HepG2 (cell line): ENCODE measurements around the gene BCAS3. TPM values are rescaled to one million over a fixed set of nuclear protein-coding genes. Genes with fewer than 3 reads are reported as not detected.

ENCODE experiments used
- ADNP ChIP-seq: sonication (generic); formaldehyde crosslinking; IDR thresholded peaks from 2 replicates; pipeline ENCODE4 v1.4.0; 2020; ENCODE audit warnings: missing genetic modification reagents
- CHCHD3 ChIP-seq: sonication (generic); formaldehyde crosslinking; IDR thresholded peaks from 2 replicates; pipeline ENCODE4 v1.8.0; 2022; ENCODE audit warnings: mild to moderate bottlenecking, missing genetic modification reagents, moderate library complexity
- ELF4 ChIP-seq: sonication (generic); formaldehyde crosslinking; IDR thresholded peaks from 2 replicates; pipeline ENCODE4 v1.5.0; 2020; ENCODE audit warnings: missing genetic modification reagents, mild to moderate bottlenecking, moderate library complexity, borderline replicate concordance
- MED1 ChIP-seq: sonication (generic); formaldehyde crosslinking; IDR thresholded peaks from 2 replicates; pipeline ENCODE4 v1.4.0; 2020; ENCODE audit warnings: missing genetic modification reagents
- RBFOX2 ChIP-seq: fragments of 200-400 bp; formaldehyde crosslinking; IDR thresholded peaks from 2 replicates; pipeline ENCODE4 v1.6.1; 2017; ENCODE audit warnings: low read depth, mild to moderate bottlenecking, low read length
- RORA ChIP-seq: sonication (generic); formaldehyde crosslinking; IDR thresholded peaks from 2 replicates; pipeline ENCODE4 v1.5.0; 2020; ENCODE audit warnings: mild to moderate bottlenecking, missing genetic modification reagents, moderate library complexity
- SALL1 ChIP-seq: sonication (generic); formaldehyde crosslinking; IDR thresholded peaks from 2 replicates; pipeline ENCODE4 v1.8.0; 2022; ENCODE audit warnings: mild to moderate bottlenecking, missing genetic modification reagents
- U2AF2 ChIP-seq: fragments of 200-400 bp; formaldehyde crosslinking; IDR thresholded peaks from 2 replicates; pipeline ENCODE4 v1.6.1; 2017; ENCODE audit warnings: low read depth, mild to moderate bottlenecking, low read length
- YEATS4 ChIP-seq: sonication (generic); formaldehyde crosslinking; IDR thresholded peaks from 2 replicates; pipeline ENCODE4 v1.4.0; 2020; ENCODE audit warnings: missing genetic modification reagents, borderline replicate concordance
- ZNF24 ChIP-seq: fragments of 450-650 bp; IDR thresholded peaks from 2 replicates; pipeline ENCODE4 v1.6.1; 2017; ENCODE audit warnings: antibody characterized with exemption, mild to moderate bottlenecking
- ZNF260 ChIP-seq: sonication (generic); formaldehyde crosslinking; IDR thresholded peaks from 2 replicates; pipeline ENCODE4 v1.4.0; 2020; ENCODE audit warnings: missing genetic modification reagents, low read depth, mild to moderate bottlenecking, borderline replicate concordance
- ZNF660 ChIP-seq: sonication (generic); formaldehyde crosslinking; IDR thresholded peaks from 2 replicates; pipeline ENCODE4 v1.5.1; 2020; ENCODE audit warnings: mild to moderate bottlenecking, low read depth, missing genetic modification reagents, borderline replicate concordance
- ZNF678 ChIP-seq: sonication (generic); formaldehyde crosslinking; IDR thresholded peaks from 2 replicates; pipeline ENCODE4 v1.4.0; 2020; ENCODE audit warnings: mild to moderate bottlenecking, missing genetic modification reagents
- ZNF709 ChIP-seq: sonication (generic); formaldehyde crosslinking; IDR thresholded peaks from 2 replicates; pipeline ENCODE4 v1.5.0; 2020; ENCODE audit warnings: mild to moderate bottlenecking, missing genetic modification reagents
- ZNF780A ChIP-seq: sonication (generic); formaldehyde crosslinking; IDR thresholded peaks from 2 replicates; pipeline ENCODE4 v1.8.0; 2022; ENCODE audit warnings: mild to moderate bottlenecking, missing genetic modification reagents, moderate library complexity
- ZNF782 ChIP-seq: sonication (generic); formaldehyde crosslinking; IDR thresholded peaks from 2 replicates; pipeline ENCODE4 v1.4.0; 2020; ENCODE audit warnings: missing genetic modification reagents, mild to moderate bottlenecking, borderline replicate concordance
- polyA plus RNA-seq, 8 experiments: library from polyadenylated mRNA; depleted of rRNA in 3 of 8; stranded (reverse) in 7 of 8; unstranded in 1 of 8; fragments of >200 nt; fragmentation: Illumina TruSeq in 4 of 8; extraction: Trizol in 4 of 8; gene quantifications; 2 replicates each; pipeline versions ENCODE4 v1.2.1 to v1.2.3, GENCODE V29; 2011 to 2016; ENCODE audit warnings: low read depth in 4 of 8, missing spikeins in 1 of 8, mixed read lengths in 1 of 8; ENCODE audit not compliant: insufficient read depth in 1 of 8
- total RNA-seq, 5 experiments: library from RNA; depleted of rRNA; stranded (reverse); fragments of >200 nt; fragmentation: Illumina TruSeq; extraction: Trizol; gene quantifications; 2 replicates each; pipeline ENCODE4 v1.2.3, GENCODE V29; 2016; ENCODE audit warnings: low read depth in 1 of 5
- TF ChIP-seq, protein P1 (sequence below): sonication (generic); formaldehyde crosslinking; IDR thresholded peaks from 2 replicates; pipeline ENCODE4 v1.4.0; 2020; ENCODE audit warnings: missing genetic modification reagents, mild to moderate bottlenecking, borderline replicate concordance
- TF ChIP-seq, protein P2 (sequence below): sonication (generic); formaldehyde crosslinking; IDR thresholded peaks from 2 replicates; pipeline ENCODE4 v1.4.0; 2020; ENCODE audit warnings: missing genetic modification reagents
- TF ChIP-seq, protein P3 (sequence below): sonication (generic); formaldehyde crosslinking; IDR thresholded peaks from 2 replicates; pipeline ENCODE4 v1.4.0; 2020; ENCODE audit warnings: missing genetic modification reagents
- TF ChIP-seq, protein P4 (sequence below): sonication (generic); formaldehyde crosslinking; IDR thresholded peaks from 2 replicates; pipeline ENCODE4 v1.8.0; 2022; ENCODE audit warnings: missing genetic modification reagents, mild to moderate bottlenecking, borderline replicate concordance
- TF ChIP-seq, protein P5 (sequence below): sonication (generic); formaldehyde crosslinking; IDR thresholded peaks from 2 replicates; pipeline ENCODE4 v1.8.1; 2023; ENCODE audit warnings: missing genetic modification reagents, inconsistent platforms, borderline replicate concordance
- TF ChIP-seq, protein P6 (sequence below): sonication (generic); formaldehyde crosslinking; conservative IDR thresholded peaks from 2 replicates; pipeline ENCODE4 v1.4.0; 2020; ENCODE audit warnings: missing genetic modification reagents

Gene BCAS3
- total and polyA plus RNA-seq, 2 of the 13 experiments (the other 11 are each of a cell fraction or from before 2014, with no cell fraction given), result 10.7 to 11.2 TPM

DNA sequence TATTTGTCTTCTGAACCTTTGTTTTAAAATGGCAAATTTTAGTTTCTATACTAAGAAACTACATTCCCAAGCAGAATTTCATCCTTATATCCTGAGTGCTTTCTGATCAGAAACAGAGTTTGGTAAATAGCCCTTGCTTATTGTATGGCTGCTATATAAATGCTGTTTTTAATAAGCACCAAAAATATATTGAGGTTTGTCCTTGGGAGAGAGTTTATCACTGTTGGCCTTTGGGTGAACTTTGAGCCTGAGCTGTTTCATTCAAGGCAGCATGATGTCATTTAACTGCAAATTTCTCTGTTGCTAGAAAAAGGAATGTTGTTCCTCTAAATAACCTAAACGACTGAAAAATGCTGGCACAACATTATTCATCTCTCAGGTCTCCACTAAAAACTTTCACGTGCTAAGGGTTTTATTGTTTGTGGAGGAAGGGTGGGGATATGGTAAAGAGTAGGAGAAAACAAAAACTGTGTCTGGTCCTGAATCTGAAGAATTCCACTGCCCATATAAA lies 387.7 kb downstream of the BCAS3 start (continued):
- TF ChIP-seq ZNF782 (CRISPR knock-in tag) (no peak), MED1 (CRISPR knock-in tag) (0 out of 2 replicates have a peak, but pooled peaks have one; percentile 19), ZNF678 (CRISPR knock-in tag) (no peak), SALL1 (peak; percentile 42; the same call in 1 of the 2 replicates), ADNP (no peak), YEATS4 (CRISPR knock-in tag) (no peak), ZNF709 (CRISPR knock-in tag) (no peak), ZNF24 (no peak), U2AF2 (no peak), ELF4 (CRISPR knock-in tag) (no peak), CHCHD3 (CRISPR knock-in tag) (no peak), ZNF660 (CRISPR knock-in tag) (no peak), ZNF260 (no peak), ZNF780A (CRISPR knock-in tag) (no peak), RBFOX2 (no peak), RORA (no peak)
- TF ChIP-seq, protein P1, sequence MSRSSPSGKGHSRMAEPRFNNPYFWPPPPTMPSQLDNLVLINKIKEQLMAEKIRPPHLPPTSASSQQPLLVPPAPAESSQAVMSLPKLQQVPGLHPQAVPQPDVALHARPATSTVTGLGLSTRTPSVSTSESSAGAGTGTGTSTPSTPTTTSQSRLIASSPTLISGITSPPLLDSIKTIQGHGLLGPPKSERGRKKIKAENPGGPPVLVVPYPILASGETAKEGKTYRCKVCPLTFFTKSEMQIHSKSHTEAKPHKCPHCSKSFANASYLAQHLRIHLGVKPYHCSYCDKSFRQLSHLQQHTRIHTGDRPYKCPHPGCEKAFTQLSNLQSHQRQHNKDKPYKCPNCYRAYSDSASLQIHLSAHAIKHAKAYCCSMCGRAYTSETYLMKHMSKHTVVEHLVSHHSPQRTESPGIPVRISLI (CRISPR knock-in tag), result no peak
- TF ChIP-seq, protein P2, sequence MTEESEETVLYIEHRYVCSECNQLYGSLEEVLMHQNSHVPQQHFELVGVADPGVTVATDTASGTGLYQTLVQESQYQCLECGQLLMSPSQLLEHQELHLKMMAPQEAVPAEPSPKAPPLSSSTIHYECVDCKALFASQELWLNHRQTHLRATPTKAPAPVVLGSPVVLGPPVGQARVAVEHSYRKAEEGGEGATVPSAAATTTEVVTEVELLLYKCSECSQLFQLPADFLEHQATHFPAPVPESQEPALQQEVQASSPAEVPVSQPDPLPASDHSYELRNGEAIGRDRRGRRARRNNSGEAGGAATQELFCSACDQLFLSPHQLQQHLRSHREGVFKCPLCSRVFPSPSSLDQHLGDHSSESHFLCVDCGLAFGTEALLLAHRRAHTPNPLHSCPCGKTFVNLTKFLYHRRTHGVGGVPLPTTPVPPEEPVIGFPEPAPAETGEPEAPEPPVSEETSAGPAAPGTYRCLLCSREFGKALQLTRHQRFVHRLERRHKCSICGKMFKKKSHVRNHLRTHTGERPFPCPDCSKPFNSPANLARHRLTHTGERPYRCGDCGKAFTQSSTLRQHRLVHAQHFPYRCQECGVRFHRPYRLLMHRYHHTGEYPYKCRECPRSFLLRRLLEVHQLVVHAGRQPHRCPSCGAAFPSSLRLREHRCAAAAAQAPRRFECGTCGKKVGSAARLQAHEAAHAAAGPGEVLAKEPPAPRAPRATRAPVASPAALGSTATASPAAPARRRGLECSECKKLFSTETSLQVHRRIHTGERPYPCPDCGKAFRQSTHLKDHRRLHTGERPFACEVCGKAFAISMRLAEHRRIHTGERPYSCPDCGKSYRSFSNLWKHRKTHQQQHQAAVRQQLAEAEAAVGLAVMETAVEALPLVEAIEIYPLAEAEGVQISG (CRISPR knock-in tag), result no peak
- TF ChIP-seq, protein P3, sequence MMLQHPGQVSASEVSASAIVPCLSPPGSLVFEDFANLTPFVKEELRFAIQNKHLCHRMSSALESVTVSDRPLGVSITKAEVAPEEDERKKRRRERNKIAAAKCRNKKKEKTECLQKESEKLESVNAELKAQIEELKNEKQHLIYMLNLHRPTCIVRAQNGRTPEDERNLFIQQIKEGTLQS (CRISPR knock-in tag), result peak; percentile 83
- TF ChIP-seq, protein P4, sequence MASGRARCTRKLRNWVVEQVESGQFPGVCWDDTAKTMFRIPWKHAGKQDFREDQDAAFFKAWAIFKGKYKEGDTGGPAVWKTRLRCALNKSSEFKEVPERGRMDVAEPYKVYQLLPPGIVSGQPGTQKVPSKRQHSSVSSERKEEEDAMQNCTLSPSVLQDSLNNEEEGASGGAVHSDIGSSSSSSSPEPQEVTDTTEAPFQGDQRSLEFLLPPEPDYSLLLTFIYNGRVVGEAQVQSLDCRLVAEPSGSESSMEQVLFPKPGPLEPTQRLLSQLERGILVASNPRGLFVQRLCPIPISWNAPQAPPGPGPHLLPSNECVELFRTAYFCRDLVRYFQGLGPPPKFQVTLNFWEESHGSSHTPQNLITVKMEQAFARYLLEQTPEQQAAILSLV, result no peak
- TF ChIP-seq, protein P5, sequence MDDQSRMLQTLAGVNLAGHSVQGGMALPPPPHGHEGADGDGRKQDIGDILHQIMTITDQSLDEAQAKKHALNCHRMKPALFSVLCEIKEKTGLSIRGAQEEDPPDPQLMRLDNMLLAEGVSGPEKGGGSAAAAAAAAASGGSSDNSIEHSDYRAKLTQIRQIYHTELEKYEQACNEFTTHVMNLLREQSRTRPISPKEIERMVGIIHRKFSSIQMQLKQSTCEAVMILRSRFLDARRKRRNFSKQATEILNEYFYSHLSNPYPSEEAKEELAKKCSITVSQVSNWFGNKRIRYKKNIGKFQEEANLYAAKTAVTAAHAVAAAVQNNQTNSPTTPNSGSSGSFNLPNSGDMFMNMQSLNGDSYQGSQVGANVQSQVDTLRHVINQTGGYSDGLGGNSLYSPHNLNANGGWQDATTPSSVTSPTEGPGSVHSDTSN (CRISPR knock-in tag), result no peak
- TF ChIP-seq, protein P6, sequence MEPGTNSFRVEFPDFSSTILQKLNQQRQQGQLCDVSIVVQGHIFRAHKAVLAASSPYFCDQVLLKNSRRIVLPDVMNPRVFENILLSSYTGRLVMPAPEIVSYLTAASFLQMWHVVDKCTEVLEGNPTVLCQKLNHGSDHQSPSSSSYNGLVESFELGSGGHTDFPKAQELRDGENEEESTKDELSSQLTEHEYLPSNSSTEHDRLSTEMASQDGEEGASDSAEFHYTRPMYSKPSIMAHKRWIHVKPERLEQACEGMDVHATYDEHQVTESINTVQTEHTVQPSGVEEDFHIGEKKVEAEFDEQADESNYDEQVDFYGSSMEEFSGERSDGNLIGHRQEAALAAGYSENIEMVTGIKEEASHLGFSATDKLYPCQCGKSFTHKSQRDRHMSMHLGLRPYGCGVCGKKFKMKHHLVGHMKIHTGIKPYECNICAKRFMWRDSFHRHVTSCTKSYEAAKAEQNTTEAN (CRISPR knock-in tag), result no peak
